ENCODE measurements around the gene CACNA2D3. TPM values are rescaled to one million over a fixed set of nuclear protein-coding genes. Genes with fewer than 3 reads are reported as not detected.

CACNA2D3 gene
- total RNA-seq, 1 donor from 2014 or later = 21.2 TPM

DNA sequence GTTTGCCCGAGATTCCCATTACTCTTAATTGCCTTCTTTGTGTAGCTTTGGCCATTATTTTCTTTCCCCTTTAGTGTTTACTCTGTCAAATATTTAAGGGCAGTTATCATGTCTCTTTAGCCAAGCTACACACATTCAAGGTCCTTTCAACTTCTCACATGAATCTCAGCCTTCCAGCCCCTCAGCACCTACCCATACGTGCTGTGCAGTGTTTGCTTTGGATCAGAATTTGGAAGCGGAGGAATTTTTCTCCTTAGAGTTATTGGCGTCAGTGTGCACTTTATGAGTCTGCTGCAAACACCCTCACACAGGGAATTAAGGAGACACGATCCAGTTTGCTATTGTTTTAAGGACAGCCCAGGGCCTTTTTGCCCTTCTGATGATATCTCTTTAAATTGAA, 231.6 kb downstream of the CACNA2D3 start:
- Histone ChIP-seq H3K4me1 (peaks cover 69% of the 10 kb centered on the region), H3K36me3 (no peaks in the 10 kb centered on the region), H3K27me3 (ENCODE audit: low read depth) (no peaks in the 10 kb centered on the region), H3K4me3 (no peak overlapping the region), H3K27ac (replicated peaks) (peak overlapping the region; percentile 56), H3K9me3 (replicated peaks) (no peaks in the 10 kb centered on the region)
- intact Hi-C loops (cut with micrococcal nuclease) = no loop called here
- DNase-seq = no peak
- TF ChIP-seq, protein P1, sequence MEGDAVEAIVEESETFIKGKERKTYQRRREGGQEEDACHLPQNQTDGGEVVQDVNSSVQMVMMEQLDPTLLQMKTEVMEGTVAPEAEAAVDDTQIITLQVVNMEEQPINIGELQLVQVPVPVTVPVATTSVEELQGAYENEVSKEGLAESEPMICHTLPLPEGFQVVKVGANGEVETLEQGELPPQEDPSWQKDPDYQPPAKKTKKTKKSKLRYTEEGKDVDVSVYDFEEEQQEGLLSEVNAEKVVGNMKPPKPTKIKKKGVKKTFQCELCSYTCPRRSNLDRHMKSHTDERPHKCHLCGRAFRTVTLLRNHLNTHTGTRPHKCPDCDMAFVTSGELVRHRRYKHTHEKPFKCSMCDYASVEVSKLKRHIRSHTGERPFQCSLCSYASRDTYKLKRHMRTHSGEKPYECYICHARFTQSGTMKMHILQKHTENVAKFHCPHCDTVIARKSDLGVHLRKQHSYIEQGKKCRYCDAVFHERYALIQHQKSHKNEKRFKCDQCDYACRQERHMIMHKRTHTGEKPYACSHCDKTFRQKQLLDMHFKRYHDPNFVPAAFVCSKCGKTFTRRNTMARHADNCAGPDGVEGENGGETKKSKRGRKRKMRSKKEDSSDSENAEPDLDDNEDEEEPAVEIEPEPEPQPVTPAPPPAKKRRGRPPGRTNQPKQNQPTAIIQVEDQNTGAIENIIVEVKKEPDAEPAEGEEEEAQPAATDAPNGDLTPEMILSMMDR (IDR thresholded peaks at IDR 0.05; ENCODE audit: borderline replicate concordance) = no peak

DNA sequence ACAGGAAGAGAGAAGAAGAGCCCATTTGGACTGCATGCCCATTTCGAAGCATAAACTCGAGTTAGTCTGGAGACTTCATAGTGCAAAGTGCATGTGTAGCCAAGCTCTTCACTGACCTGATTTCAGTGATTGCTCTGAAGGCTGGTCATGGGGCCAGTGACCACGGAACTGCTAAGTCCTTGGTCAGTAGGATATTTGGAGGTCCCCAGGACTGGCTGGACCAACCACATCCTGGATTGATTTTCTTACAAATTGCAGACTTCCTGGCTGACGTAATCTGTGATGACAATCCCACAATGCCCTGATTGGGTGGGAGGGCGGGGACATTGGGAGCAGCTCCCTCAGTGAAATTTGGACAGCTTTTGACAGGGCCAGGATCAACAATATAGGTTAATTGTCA, 233.4 kb downstream of the CACNA2D3 start:
- peaks cover 77% of the 10 kb centered on the region for H3K4me1 ChIP-seq
- no peak overlapping the region for H3K4me3 ChIP-seq
- H3K9me3 ChIP-seq (replicated peaks) = no peaks in the 10 kb centered on the region
- no peaks in the 10 kb centered on the region for H3K27me3 ChIP-seq (ENCODE audit: low read depth)
- DNase-seq = no peak
- intact Hi-C loops (cut with micrococcal nuclease) = no loop called here
- H3K27ac ChIP-seq (replicated peaks) = peak overlapping the region; percentile 77
- no peaks in the 10 kb centered on the region for H3K36me3 ChIP-seq
- TF ChIP-seq, protein P1 (IDR thresholded peaks at IDR 0.05; ENCODE audit: borderline replicate concordance) = no peak

DNA sequence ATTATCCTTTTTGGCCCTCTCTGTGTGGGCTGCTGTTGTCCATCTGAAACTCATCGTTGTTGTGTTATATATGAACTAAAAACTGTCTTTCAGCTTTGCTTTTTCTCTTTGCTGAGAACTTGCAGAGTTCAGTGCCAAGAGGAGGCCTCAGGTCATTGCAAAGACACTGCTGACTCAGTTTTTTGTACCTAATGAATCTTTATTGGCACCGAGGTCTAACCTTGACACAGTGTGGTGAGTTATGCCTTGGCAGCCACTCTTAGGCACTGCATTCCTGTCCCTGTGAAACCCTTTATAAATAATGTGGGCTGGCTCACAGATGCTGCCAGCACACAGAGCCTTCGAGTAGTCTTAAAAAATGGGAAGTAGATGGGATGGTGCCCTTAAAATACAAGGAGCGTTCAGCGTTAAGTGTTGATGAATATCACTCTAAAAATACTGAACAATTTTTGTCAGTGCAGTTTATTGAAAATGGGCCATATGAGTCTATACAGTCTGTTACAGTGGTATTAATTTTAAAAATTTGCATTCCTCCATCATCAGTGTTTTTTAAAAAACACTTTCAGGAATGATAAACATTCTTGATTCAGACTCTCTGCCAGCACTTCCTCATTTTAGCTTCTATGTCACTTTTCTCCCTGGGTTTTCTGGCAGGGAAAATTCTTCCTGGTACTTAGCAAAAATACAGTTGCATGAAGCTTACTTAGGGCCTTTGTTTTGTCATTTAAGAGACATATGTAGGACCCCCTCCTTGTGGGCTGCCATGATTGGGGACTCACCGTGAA, 234.1 kb downstream of the CACNA2D3 start:
- DNase-seq = peak; percentile 24
- H3K9me3 ChIP-seq (replicated peaks) = no peaks in the 10 kb centered on the region
- H3K27ac ChIP-seq (replicated peaks) = peak overlapping the region; percentile 77
- peaks cover 82% of the 10 kb centered on the region for H3K4me1 ChIP-seq
- H3K27me3 ChIP-seq (ENCODE audit: low read depth) = no peaks in the 10 kb centered on the region
- intact Hi-C loops (cut with micrococcal nuclease) = no loop called here
- H3K4me3 ChIP-seq = no peak overlapping the region
- H3K36me3 ChIP-seq = no peaks in the 10 kb centered on the region
- TF ChIP-seq, protein P1 (IDR thresholded peaks at IDR 0.05; ENCODE audit: borderline replicate concordance) = no peak

DNA sequence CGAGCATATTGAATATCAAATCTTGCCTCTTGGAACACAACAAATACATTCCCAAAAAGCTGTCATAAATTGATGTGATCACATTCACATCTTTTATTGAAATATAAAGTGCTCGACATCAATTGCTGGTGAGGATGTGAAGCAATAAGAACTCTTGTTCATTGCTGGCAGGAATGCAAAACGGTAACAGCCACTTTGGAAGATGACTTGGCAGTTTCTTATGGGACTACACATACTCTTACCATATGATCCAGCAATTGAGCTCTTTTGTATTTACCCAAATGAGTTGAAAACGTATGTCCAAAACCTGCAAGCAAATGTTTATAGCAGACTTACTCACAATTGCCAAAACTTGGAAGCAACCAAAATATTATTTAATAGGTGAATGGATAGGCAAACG, 234.9 kb downstream of the CACNA2D3 start:
- H3K4me1 ChIP-seq = peaks cover 86% of the 10 kb centered on the region
- H3K4me3 ChIP-seq = no peak overlapping the region
- TF ChIP-seq, protein P1 (IDR thresholded peaks at IDR 0.05; ENCODE audit: borderline replicate concordance) = no peak
- intact Hi-C loops (cut with micrococcal nuclease) = no loop called here
- H3K27me3 ChIP-seq (ENCODE audit: low read depth) = no peaks in the 10 kb centered on the region
- no peaks in the 10 kb centered on the region for H3K36me3 ChIP-seq
- H3K27ac ChIP-seq (replicated peaks) = peak overlapping the region; percentile 77
- DNase-seq = no peak
- no peaks in the 10 kb centered on the region for H3K9me3 ChIP-seq (replicated peaks)

DNA sequence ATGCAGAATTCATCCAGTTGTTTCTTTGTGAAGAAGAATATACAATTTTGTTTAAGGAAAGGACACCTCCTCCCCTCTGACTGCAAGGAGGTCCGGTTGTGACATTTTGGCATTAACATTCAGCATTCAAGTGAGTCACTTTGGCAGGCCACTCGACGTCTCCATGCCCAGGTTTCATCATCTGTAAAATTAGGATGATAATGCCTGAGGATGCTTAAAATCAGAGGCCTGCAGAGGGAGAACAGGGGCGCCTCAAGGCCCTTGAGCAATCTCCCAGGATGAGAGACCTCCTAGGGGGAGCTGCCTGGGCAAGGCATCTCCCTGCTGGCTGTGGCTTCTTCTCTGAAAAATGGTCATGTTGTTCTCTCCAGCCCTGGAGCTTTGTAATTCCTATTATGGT, 236.0 kb downstream of the CACNA2D3 start:
- Histone ChIP-seq H3K27ac (replicated peaks) (peak overlapping the region; percentile 77), H3K9me3 (replicated peaks) (no peaks in the 10 kb centered on the region), H3K4me3 (no peak overlapping the region), H3K4me1 (peaks cover 81% of the 10 kb centered on the region), H3K27me3 (ENCODE audit: low read depth) (no peaks in the 10 kb centered on the region), H3K36me3 (no peaks in the 10 kb centered on the region)
- peak; percentile 22 for DNase-seq
- intact Hi-C loops (cut with micrococcal nuclease) = no loop called here
- TF ChIP-seq, protein P1 (IDR thresholded peaks at IDR 0.05; ENCODE audit: borderline replicate concordance) = no peak
